Measurements from ENCODE around the gene FGFR2. TPM values are rescaled to one million over a fixed set of nuclear protein-coding genes. Genes with fewer than 3 reads are reported as not detected.

Gene FGFR2
- total RNA-seq, 1 experiment from 2014 or later: 135 TPM

GRCh38 chr10:121460733-121461132, 137.5 kb downstream of the FGFR2 start:
- no peak overlapping the region for H2AFZ ChIP-seq (ENCODE audit: low read length)
- no peaks in the 10 kb centered on the region for H3K9me3 ChIP-seq (ENCODE audit: control insufficient read depth, low read depth, low read length)
- H3K4me1 ChIP-seq (ENCODE audit: insufficient read depth, low read length): peaks cover 16% of the 10 kb centered on the region; the same call in 1 of the 2 replicates
- no peak overlapping the region for H3K27ac ChIP-seq (ENCODE audit: insufficient read length, low read depth, low read length)
- no peak overlapping the region for H3K9ac ChIP-seq (ENCODE audit: extremely low read depth, insufficient read length, low read length)
- no peak overlapping the region for H3K56ac ChIP-seq (ENCODE audit: insufficient read length, low read depth, low read length)
- peaks cover 35 to 39% of the 10 kb centered on the region in 2 experiments for H3K4me1 Mint-ChIP-seq
- H3K27me3 ChIP-seq (ENCODE audit: insufficient read depth, low read length): no peaks in the 10 kb centered on the region
- no peaks in the 10 kb centered on the region for H4K20me1 ChIP-seq (ENCODE audit: control insufficient read depth, insufficient read depth, insufficient read length)
- H3K4me3 Mint-ChIP-seq: no peak overlapping the region
- DNase-seq: no peak
- no peak overlapping the region for H3K14ac ChIP-seq (ENCODE audit: insufficient read depth, low read length)
- H2BK20ac ChIP-seq (ENCODE audit: low read depth, low read length, poor library complexity, severe bottlenecking): no peak overlapping the region
- H2BK5ac ChIP-seq (ENCODE audit: insufficient read length, low read length): no peak overlapping the region
- no peaks in the 10 kb centered on the region; a peak in 2 of 5 replicates for H3K9me3 Mint-ChIP-seq
- H3K23ac ChIP-seq (ENCODE audit: insufficient read length, low read depth, low read length): no peak overlapping the region
- no peak overlapping the region for H4K5ac ChIP-seq (ENCODE audit: insufficient read length, low read depth, low read length)
- no peak overlapping the region for H4K91ac ChIP-seq (ENCODE audit: insufficient read length, low read depth, low read length)
- no peak overlapping the region for H3T11ph ChIP-seq (ENCODE audit: low read length)
- H3K27ac Mint-ChIP-seq: no peak overlapping the region
- H3K4ac ChIP-seq (ENCODE audit: low read depth, low read length): no peak overlapping the region
- no CpG with 5 or more reads among the region's 3 CpGs for WGBS (ENCODE audit: extremely low coverage, insufficient read length, low lambda C conversion rate)
- no peak overlapping the region for H3K18ac ChIP-seq (ENCODE audit: insufficient read length, low read depth, low read length)
- H2BK15ac ChIP-seq (ENCODE audit: low read depth, low read length): no peak overlapping the region
- no peaks in the 10 kb centered on the region for H3K79me1 ChIP-seq (ENCODE audit: insufficient read depth, low read depth, low read length, poor library complexity, severe bottlenecking)
- no peak overlapping the region for H2AK5ac ChIP-seq (ENCODE audit: insufficient read length, low read length)
- H3K4me2 ChIP-seq (ENCODE audit: insufficient read depth, insufficient read length, low read length): no peak overlapping the region
- no peaks in the 10 kb centered on the region; a peak in 1 of 7 replicates for H3K36me3 Mint-ChIP-seq (ENCODE audit: insufficient read depth in 1 of 3, low read depth in 3 of 3)
- H3K27me3 Mint-ChIP-seq (ENCODE audit: low read depth): no peaks in the 10 kb centered on the region; the same call in none of the 2 replicates
- TF ChIP-seq CTCF (conservative IDR thresholded peaks at IDR 0.05): no peak
- H3K79me2 ChIP-seq (ENCODE audit: insufficient read depth, low read length): no peaks in the 10 kb centered on the region
- peaks cover 2% of the 10 kb centered on the region for H3K23me2 ChIP-seq (ENCODE audit: insufficient read length, low read depth, low read length, poor library complexity, severe bottlenecking)
- H4K8ac ChIP-seq (replicated peaks; ENCODE audit: insufficient read length, low read depth, low read length): no peak overlapping the region
- no peak overlapping the region for H2BK120ac ChIP-seq (ENCODE audit: low read depth, low read length, poor library complexity, severe bottlenecking)
- H2BK12ac ChIP-seq (ENCODE audit: insufficient read length, low read depth, low read length): no peak overlapping the region

All from H9 (cell line).